GM19395 (cell line): Measurements from ENCODE around the gene BARX2.

Source experiments
- ATAC-seq: cut with Tn5 transposase; IDR thresholded peaks from one replicate; pipeline ENCODE4 v1.9.1; 2021; ENCODE audit warnings: mild to moderate bottlenecking, moderate library complexity; ENCODE audit not compliant: unreplicated experiment

Gene BARX2

DNA sequence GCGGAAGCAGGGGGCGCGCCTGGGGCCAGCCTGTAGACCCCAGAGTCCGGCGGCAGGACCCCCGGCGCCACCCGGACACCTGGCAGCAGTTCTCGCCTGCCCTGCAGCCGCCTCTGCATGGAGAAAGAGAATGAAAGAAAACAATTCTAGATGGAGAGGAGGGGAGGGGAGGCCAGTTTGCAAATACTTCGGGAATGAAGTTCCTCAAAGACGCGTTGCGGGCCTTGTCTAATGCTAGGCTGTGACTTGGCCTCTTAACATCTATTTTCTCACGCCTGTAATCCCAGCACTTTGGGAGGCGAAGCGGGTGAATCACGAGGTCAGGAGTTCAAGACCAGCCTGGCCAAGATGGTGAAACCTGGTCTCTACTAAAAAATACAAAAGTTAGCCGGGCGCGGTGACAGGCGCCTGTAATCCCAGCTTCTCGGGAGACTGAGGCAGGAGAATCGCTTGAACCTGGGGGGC lies 2.1 kb upstream of the BARX2 start:
- no peak for ATAC-seq

DNA sequence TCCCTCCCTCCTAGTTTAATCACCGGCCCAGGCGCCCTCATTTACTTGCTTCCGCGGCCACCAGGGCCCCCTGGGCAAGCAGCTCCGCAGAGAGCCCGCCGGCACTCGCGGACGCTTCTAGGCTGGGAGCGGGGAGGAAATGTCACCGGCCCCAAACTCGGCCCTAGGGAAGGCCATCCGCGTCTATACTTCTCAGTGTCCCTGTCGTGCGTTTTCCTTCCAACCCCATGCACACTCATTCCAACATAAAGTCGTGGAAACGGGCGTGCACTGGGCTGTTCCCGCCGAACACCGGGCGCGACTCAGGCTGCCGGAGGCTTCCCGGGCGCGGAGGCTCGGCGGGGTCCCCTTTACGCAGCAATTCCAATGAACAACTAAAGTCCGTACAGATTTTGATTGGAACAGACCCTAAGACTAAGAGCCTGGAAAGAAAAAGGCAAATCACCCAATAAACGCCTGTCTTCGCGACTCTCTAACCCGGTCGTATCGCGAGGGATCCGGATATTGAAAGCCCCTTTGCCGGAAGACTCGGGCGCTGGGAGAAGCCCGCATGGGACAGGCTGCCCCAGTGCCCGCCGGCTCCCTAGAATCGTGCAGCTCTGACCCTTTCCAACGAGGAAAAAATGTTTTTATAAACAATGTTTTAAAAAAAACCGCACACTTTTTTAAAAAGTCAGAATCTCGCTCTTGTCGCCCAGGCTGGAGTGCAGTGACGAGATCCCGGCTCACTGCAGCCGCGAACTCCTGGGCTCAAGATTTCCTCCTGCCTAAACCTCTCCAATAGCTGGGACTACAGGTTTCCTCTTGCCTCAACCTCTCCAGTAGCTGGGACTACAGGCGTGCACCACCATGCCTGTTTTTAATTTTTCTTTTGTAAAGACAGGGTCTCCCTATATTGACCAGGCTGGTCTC lies 1.3 kb upstream of the BARX2 start:
- no peak for ATAC-seq

DNA sequence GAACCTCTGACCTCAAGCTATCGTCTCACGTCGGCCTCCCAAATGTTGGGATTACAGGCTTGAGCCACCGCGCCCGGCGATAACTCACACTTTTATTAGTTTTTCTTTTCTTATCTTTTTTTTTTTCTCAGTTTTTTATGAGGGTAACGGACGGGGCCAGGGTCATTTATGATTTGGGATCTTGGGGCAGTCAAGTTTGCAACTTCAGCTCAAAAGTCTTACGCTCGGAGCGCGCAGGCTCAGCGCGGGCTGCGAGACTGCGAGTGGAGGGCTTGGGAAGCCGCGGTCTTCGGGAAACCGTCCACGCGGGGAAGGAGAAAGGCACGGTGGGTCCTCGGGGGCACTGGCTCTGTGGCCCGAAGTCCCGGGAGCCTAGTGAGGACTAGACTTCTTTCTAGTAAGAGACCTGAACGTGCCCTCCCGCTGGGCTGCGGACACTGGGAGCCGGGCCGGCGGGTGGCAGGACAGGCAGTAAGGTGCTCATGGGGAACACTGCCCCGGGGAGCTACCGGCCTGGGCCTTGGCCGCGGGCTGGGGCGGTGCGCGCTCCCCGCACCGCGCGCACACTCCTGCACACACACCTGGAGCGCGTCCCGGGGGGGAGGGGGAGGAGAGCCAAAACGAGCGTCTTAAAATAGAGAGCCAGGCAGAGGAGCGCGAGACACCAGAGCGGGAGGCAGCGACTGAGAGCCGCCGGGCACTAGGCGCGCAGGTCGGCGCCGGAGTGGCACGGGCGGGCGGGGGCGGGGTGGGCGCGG lies 476 bp upstream of the BARX2 start:
- ATAC-seq = no peak

DNA sequence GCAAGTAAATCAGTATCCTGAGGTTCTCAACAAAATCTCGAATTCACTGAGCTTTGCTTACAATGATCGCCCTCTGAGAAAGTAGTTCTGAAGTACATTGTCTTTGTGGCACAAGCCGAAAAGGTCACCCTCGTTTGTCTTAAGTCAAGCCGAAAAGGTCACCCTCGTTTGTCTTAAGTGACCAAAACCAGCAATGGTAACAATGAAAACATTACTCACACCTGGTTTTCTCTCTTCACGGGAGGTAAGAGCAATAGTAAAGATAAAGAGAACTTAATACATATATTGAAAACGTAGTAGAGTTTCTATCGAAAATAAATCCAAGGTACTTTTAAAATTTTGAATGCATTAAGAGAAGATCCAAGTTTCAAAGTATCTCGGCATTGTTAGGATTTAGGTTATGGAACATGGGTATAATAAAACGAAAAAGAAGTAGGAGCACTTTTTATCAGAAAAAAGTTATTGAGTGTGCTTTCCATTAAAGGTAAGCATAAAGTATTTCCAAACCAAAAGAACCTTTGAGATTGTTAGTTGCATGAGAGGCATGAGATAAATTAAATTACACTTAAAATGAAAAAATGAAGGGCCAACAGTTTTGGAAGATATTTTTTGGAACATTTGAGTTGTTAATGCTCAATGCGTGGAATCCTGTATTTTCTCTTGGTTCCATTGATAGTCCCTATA lies 1.2 kb downstream of the BARX2 start:
- ATAC-seq = no peak

DNA sequence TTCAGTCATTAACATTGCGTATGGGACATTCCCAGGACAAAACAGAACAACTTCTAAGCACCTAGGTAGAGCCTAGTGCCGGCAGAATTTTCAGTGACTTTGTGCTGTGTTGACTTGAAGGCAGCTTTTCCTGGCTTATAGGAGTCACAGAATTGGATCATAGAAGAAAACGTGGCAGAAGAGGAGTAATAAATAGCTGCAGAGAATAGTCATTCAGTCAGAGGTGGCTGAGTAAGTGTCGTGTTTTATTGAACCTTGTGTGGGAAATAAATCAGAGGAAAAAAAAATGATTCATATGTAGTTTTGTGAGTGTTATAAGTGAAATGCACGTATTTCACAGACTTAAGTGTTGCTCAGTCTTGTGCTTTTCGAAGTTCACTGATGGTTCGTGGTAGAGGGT lies 2.1 kb downstream of the BARX2 start:
- no peak for ATAC-seq

DNA sequence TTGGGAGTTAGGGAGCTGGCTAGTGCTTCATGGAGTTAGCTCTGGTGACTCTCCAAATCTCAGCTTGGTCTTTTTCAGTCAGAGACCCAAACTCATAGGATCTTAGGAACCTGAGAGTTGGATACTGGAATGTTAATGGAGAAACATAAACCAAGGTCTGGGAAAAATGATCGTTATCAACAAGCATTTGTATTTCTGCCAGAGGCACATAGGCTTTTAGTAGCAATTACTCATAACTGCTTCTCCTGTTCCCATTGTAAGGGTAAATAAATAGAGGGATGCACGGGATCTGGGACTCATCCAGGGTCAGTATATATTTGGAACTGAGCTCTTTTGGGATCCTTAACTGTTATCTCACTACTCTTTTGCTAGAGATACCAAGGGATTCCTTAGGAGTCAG lies 4.8 kb downstream of the BARX2 start:
- ATAC-seq = no peak

DNA sequence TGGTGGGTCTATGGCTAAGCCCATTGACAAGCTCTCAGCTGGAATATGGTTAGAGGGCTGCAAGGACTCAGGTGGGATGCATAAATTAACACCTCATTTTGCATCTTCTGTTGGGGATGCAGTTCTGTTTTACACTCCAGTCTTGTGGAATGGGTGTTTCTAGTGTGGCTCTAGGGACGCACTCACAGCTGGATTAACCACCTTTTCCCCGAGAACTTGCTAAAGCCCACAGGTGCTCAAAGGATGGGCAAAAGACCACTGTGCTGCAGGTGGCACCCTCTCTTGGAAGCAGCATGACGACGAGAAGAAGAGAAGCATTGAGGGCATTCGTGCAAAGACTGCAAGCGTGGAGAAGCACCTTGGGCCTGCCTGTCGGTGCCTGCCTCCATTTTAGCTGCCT lies 6.9 kb downstream of the BARX2 start:
- no peak for ATAC-seq

DNA sequence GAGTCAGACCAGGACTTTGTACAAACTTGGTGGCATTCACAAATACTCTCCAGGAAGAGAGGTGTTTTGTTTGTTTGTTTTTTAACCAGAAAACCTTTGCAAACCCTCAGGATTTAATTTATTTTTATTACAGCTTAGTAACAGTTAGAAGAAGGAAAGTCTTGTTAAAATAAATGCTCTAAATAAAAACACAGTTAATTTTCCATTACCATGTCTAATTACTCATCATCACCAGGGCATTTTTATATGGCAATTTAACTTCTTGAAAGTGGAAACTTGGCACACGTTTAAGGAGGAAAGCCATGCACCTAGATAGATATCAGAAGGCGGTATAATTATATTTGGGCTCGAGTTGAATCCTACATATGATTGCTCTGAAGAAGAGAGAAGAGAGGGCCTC lies 7.4 kb downstream of the BARX2 start:
- no peak for ATAC-seq

DNA sequence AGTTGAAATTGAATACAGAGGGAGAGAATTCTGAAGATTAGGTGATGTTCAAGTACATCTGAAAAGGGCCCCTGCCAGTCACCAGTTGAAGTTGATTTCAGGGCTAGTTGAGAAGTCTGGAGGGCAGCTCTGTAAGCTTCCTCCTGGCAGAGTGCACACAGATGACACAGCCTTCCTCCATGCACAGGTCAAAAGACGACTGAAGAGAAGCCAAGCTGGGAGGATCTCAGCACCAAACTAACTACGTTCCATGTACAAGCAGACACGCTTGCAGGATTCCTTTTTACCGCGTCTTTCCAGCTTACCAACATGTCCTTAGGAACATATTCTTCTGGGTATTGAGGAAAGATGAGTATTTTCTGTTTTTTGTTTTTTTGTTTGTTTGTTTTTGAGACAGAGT lies 7.9 kb downstream of the BARX2 start:
- ATAC-seq = no peak

DNA sequence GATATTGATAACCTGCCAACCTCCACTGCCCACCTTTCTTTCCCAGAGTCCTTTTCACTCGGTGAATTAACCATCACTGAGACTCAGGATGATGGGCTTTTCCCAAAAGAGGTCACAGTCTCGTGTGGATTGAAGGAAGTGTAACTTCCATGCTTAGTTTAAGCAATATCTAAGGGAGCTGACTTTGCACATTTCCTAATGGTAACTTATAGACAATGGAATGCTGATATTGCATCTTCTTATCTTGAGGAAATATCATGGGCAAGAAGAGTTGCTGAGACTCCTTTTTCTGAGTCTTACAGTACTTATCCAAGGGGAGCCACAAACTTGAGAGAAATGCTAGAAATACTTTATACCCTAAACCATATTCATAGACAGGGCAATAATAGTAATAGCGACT lies 8.8 kb downstream of the BARX2 start:
- ATAC-seq = no peak

DNA sequence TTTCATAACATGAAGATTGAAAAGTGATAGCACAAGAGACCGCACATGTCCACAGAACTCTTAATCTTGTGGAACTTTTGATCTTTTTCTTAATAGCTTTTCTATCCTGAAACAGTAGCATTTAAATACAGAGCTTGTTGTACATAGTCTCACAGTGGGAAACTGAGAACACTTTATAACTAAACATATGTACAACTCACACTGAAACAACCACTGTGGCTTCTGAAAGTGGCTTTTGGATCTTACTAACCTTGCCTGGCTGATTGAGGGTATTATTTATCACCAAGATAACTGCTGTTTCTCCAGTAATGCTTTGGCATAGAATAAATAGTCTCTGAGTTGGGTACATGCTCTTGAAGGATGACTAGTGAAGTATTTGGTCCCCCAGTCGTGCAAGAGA lies 10.2 kb downstream of the BARX2 start:
- no peak for ATAC-seq

DNA sequence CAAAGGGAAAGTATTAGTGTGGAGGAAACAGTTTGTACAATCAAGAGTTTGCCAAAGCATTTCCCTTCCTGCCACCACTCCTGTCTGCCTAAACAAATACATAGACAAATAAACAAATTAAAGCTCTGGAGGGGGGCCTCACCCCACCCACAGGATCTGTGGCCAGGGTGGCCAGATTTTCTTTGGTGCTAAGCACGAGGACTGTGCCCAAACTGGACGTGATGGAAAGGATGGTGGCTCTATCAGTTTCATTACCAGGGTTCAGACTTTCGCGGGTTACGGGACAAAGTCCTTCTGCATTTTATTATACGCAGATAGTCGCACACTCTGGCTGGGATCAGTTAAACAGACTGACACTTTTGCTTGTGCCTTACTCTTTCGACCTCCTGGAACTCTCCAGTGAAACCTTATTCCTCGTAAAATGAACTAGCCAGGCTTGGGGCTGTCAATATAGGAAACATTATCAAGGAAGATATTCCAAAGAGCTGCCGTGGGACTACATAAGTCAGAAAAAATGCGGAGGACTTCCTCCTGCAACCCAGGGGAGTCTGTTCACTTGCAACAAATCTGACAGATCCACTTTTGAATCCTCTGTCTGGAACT lies 11.2 kb downstream of the BARX2 start:
- ATAC-seq = no peak

DNA sequence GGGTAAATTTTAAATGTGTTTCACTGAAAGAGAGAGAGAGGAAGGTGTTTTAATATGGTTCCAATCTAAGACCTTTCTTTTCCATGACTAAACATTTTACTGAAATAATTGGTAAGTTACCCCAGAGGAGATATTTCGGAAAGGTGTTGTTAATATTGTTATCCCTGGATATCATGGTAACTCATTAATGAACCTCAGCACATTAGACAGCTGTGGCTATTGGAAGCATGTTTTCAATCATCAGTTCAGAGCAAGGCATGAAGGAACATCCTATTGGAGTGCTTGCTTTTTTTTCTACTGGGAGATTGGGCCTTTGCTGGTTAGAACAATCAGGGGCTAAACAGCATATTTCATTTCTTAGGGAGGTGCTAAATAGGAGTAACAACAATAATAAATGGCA lies 11.8 kb downstream of the BARX2 start:
- no peak for ATAC-seq

DNA sequence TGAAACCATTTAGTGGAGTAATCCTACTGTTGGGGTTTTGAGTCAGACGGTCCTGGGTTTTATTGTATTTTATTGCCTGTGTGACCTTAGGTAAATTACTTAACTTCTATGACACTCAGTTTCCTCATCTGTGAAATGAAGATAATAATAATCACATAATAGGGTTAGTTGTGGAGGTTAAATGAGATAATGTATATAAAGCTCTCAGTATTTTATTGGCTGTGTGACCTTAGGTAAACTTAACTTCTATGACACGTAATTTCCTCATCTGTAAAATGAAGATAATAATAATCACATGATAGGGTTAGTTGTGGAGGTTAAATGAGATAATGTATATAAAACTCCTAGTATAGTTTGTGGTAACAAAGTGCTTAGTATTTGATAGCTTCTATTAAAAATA lies 13.2 kb downstream of the BARX2 start:
- no peak for ATAC-seq

DNA sequence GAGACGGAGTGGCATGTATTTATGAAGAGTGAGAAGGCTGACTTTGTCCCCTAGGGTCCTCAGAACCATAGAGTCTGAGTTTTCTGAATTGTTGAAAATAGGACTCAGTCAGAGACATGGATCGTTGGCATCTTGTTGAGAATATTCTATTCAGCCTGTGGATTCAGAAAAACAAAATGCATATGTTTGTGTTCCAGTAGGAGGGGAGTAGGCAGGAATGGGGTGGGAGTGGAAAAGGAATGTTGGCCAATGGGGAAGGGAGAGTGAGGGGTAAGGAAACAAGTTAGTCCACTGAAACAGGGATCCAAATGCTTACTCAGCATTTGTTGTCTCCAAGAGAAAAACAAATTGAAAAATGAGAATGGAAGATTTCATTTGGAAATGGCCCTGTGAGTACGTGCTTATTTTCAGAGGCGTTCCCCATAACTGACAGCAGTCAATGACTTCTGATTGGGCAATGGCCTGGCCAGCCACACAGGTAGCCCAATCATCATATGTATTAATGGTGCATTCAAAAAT lies 14.7 kb downstream of the BARX2 start:
- no peak for ATAC-seq

DNA sequence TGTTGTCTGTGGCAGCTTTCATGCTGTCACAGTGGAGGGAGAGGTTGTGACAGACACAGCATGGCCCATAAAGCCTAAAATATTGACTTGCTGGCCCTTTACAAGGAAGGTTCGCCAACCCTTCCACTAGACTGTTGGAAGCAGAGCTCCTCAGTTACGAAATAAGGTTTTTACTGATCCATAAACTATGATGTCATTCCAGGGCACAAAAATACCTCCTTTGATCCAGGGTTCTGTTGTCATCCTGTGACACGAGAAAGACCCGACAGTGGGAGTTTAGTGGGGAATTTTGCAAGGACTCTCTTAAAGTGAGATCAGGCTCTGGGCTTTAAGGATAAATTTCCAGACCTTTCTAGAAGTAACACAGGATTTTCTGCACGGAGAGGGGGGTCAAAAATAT lies 15.7 kb downstream of the BARX2 start:
- no peak for ATAC-seq

DNA sequence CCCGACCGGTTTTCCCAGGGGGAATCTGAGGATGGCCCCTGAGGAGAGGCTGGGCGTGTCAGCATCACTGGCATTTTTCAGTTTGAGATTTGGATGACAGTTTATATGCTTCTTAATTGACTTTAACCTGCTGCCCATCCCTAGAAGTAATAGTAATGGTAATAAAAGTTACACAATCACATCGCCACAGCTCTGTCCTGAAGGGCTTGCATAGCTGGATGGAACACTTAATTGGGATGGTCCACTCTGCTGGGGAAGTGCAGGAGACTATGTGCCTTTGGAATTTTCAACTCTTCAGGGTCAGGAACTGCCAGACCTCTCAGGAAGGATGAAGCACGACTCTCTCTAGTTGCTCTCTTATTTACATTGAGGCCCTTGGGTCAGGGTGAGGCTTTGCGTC lies 16.2 kb downstream of the BARX2 start:
- ATAC-seq = no peak

DNA sequence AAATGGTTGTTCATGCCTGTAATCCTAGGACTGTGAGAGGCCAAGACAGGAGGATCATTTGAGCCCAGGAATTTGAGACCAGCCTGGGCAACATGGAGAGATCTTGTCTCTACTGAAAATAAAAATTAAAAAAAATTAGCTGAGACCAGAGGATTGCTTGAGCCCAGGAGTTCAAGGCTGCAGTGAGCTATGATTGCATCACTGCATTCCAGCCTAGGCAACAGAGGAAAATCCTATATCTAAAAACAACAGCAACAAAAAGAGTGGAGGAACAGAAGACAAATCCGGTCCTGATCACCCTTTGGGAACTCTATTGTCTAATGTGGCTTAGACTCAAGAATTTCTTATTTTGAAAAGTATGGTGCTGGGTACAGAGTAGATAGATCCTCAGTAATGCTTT lies 17.3 kb downstream of the BARX2 start:
- ATAC-seq = no peak

DNA sequence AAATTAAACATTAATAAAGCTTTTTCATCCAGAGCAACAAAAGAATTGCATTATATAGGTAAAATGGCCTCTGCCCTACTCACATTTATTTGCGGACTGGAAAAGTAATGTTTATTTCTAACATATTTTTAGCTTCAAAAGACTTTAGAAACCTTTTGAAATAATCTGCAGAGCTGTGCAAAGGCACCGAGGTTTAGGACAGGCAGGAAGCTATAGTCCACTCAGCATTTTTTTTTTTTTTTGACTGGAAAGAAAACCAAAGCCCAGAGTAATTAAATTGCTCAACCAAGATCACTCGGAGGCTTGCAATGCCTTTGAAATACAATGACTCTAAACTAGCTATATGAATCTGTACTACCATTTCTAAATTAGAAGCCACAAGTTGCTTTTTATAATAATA lies 19.1 kb downstream of the BARX2 start:
- no peak for ATAC-seq

DNA sequence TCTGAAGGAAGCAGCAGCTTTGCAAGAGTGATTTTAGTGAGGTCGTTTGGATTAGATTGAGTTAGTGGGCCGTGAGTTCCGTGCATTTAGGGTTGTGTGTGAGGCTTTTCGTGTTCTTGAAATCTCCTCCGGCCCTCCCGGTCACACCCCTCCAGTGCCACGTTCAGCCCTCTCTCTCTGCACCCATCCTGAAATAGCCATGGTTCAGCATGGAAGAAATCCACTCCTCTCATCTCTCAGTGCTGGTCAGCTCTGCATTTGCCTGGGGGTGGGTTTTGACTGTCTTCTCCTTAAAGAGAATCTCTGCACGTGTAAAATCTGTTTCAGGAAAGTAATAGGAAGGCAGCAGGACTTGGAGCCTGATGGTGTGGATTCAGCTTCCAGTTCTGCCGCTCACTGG lies 19.8 kb downstream of the BARX2 start:
- ATAC-seq = no peak

DNA sequence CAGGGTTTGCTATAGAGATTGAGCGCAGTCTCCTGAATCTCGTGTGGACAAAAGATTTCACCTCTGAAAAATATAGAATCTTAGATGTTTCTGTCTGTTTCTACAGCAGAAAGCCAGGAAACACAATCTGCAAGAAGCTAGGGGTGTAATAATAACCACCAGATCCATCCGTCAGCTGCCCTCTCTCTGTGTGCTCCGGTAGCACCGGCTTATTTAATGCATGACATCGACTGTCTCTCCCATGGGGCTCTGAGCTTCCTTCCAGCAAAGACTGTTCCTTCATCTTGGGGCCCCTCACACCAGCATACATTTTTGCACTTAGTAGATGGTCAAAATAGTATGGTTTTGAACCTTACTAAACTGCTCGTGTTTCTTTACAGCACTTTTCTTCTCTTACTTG lies 20.2 kb downstream of the BARX2 start:
- ATAC-seq = no peak
